GM12878 (cell line): Measurements from ENCODE around the gene PLA2G2C.

Source experiments
- ASH2L ChIP-seq: fragments of 300-600, 200-600 bp; sonication (generic); IDR thresholded peaks from 2 replicates; pipeline ENCODE4 v1.6.1; 2017; ENCODE audit warnings: low read depth, mild to moderate bottlenecking, borderline replicate concordance
- CHD4 ChIP-seq: fragments of 200-600 bp; sonication (generic); IDR thresholded peaks from 2 replicates; pipeline ENCODE4 v1.6.1; 2016; ENCODE audit warnings: mild to moderate bottlenecking
- CREM ChIP-seq: IDR thresholded peaks from 2 replicates; pipeline ENCODE4 v1.6.1; 2014; ENCODE audit warnings: antibody characterized with exemption, low read depth
- EZH2 ChIP-seq: IDR thresholded peaks from 2 replicates; pipeline ENCODE4 v1.6.1; 2012; ENCODE audit warnings: low read depth, mild to moderate bottlenecking, control low read depth, inconsistent platforms, low read length, borderline replicate concordance; ENCODE audit not compliant: control insufficient read depth
- JUND ChIP-seq: IDR thresholded peaks from 2 replicates; pipeline ENCODE4 v1.6.1; 2012; ENCODE audit warnings: low read depth, mild to moderate bottlenecking, low read length, improper control_type of control experiment, moderate library complexity
- MTA3 ChIP-seq: IDR thresholded peaks from 2 replicates; pipeline ENCODE4 v1.6.1; 2012; ENCODE audit warnings: low read length, inconsistent platforms, borderline replicate concordance
- PRDM15 ChIP-seq: fragments of 450-650 bp; formaldehyde crosslinking; IDR thresholded peaks from 2 replicates; pipeline ENCODE4 v1.4.0; 2020; ENCODE audit warnings: mild to moderate bottlenecking, moderate library complexity
- RELB ChIP-seq: fragments of 450-650 bp; IDR thresholded peaks from 2 replicates; pipeline ENCODE4 v1.6.1; 2017; ENCODE audit warnings: low read depth, mild to moderate bottlenecking, moderate library complexity
- RFX5 ChIP-seq: IDR thresholded peaks from 2 replicates; pipeline ENCODE4 v1.6.1; 2011; ENCODE audit warnings: low read depth, low read length, improper control_type of control experiment
- ZNF687 ChIP-seq: fragments of 450-650 bp; IDR thresholded peaks from 2 replicates; pipeline ENCODE4 v1.6.1; 2017; ENCODE audit warnings: mild to moderate bottlenecking, moderate library complexity
- TF ChIP-seq, protein P1 (sequence below), 3 experiments: IDR thresholded peaks in 2 of 3; conservative IDR thresholded peaks in 1 of 3; 2 replicates each; pipeline ENCODE4 v1.5.1; 2011; ENCODE audit warnings: low read depth in 3 of 3, low read length in 3 of 3, mild to moderate bottlenecking in 3 of 3, control low read depth in 2 of 3, moderate library complexity in 2 of 3, inconsistent platforms in 1 of 3, mixed read lengths in 1 of 3; ENCODE audit not compliant: control insufficient read depth in 2 of 3, insufficient read depth in 1 of 3; ENCODE audit errors: extremely low read depth in 1 of 3

DNA sequence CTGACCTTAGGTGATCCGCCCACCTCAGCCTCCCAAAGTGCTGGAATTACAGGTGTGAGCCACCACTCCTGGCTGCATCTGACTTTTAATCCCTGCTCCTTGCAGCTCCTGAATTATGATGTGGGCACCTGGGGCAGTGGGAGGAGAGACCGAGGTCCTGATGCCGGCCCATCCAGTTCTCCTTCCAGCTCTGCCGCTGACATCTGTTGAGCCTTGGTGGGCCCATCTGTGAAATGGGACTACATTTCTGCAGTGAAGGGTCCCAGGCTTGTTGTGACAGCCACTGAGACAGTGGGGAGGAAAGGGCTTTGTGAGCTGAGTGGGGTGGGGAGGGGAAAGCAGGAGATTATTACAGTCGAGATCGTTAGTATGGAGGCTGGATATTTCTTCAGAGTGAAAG is 35.3 kb downstream of the PLA2G2C start:
- TF ChIP-seq, protein P1, sequence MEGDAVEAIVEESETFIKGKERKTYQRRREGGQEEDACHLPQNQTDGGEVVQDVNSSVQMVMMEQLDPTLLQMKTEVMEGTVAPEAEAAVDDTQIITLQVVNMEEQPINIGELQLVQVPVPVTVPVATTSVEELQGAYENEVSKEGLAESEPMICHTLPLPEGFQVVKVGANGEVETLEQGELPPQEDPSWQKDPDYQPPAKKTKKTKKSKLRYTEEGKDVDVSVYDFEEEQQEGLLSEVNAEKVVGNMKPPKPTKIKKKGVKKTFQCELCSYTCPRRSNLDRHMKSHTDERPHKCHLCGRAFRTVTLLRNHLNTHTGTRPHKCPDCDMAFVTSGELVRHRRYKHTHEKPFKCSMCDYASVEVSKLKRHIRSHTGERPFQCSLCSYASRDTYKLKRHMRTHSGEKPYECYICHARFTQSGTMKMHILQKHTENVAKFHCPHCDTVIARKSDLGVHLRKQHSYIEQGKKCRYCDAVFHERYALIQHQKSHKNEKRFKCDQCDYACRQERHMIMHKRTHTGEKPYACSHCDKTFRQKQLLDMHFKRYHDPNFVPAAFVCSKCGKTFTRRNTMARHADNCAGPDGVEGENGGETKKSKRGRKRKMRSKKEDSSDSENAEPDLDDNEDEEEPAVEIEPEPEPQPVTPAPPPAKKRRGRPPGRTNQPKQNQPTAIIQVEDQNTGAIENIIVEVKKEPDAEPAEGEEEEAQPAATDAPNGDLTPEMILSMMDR (IDR thresholded peaks at IDR 0.05 in 2 of 3, conservative IDR thresholded peaks at IDR 0.05 in 1 of 3; ENCODE audit: control insufficient read depth in 2 of 3, extremely low read depth in 1 of 3, insufficient read depth in 1 of 3, low read depth in 3 of 3, low read length in 3 of 3): no peak
- TF ChIP-seq EZH2: no peak
- TF ChIP-seq JUND: no peak
- no peak for TF ChIP-seq ASH2L
- TF ChIP-seq ZNF687: no peak
- no peak for TF ChIP-seq RFX5
- no peak for TF ChIP-seq CREM
- TF ChIP-seq PRDM15 (CRISPR knock-in tag): no peak
- TF ChIP-seq RELB: no peak
- no peak for TF ChIP-seq CHD4
- TF ChIP-seq MTA3: no peak
